K562 (cell line): ENCODE measurements around the gene ZBTB20. TPM values are rescaled to one million over a fixed set of nuclear protein-coding genes. Genes with fewer than 3 reads are reported as not detected.

Experiments
- ATAC-seq: fragments of 200-7000 bp; cut with Tn5 transposase; 3 replicates; pipeline ENCODE4 v1.9.1; 2020; ENCODE audit warnings: moderate library complexity
- BruUV-seq: library from RNA; stranded (reverse); fragments of 400-500 nt; replicated peaks from 2 replicates; lab custom pipeline; 2021; lab: Mats Ljungman, UMichigan
- CTCF ChIA-PET: fragments of 300-600 bp; formaldehyde crosslinking; extraction: SDS; loops from one replicate; lab custom pipeline; 2021; ENCODE audit warnings: low intra/inter-chr PET ratio; lab: Yijun Ruan, JAX
- POLR2A ChIA-PET: fragments of 300-600, 350-650 bp; sonication (Branson Sonifier 250); formaldehyde crosslinking; extraction: SDS; loops from one replicate; lab custom pipeline; 2021; ENCODE audit warnings: antibody characterized with exemption, inconsistent platforms; lab: Yijun Ruan, JAX
- DNase-seq, 4 experiments: peaks; one replicate each; pipeline versions ENCODE4 v3.0.0 to v3.0.0-alpha.2; 2011 to 2018; ENCODE audit warnings: low spot score in 3 of 4, mixed read lengths in 3 of 4; ENCODE audit errors: extremely low read depth in 1 of 4
- FAIRE-seq: peaks from 2 replicates; lab custom pipeline; 2011; peaks lifted over from hg19 to GRCh38; lab: Jason Lieb, UNC
- H2AFZ ChIP-seq: 2 replicates; pipeline ENCODE4 v1.6.0; 2011; ENCODE audit warnings: low read depth, low read length, control low read depth, inconsistent platforms
- H3K27ac ChIP-seq: fragments of 200-600 bp; 3 replicates; pipeline ENCODE4 v1.8.0; 2011; ENCODE audit warnings: low read depth, mild to moderate bottlenecking, control low read depth, inconsistent platforms, low read length, moderate library complexity, mixed read lengths; ENCODE audit errors: extremely low read depth
- H3K27me3 ChIP-seq, 2 experiments: fragments of 300-600 bp in 1 of 2; 2 replicates in 1 of 2; 3 replicates in 1 of 2; pipeline versions ENCODE4 v1.6.0 to v1.8.0; 2011; ENCODE audit warnings: inconsistent platforms in 2 of 2, low read length in 2 of 2, mild to moderate bottlenecking in 1 of 2, mixed read lengths in 1 of 2, moderate library complexity in 1 of 2; ENCODE audit not compliant: control insufficient read depth in 2 of 2, insufficient read depth in 2 of 2
- H3K36me3 ChIP-seq: fragments of 300-600 bp; 3 replicates; pipeline ENCODE4 v1.8.0; 2011; ENCODE audit warnings: mild to moderate bottlenecking, low read length, inconsistent platforms; ENCODE audit not compliant: control insufficient read depth, insufficient read depth
- H3K4me1 ChIP-seq, 2 experiments: fragments of 200-600 bp in 1 of 2; replicated peaks in 1 of 2; 2 replicates in 1 of 2; 3 replicates in 1 of 2; pipeline versions ENCODE4 v1.5.1 to v1.8.0; 2011; ENCODE audit warnings: inconsistent platforms in 2 of 2, low read length in 2 of 2, mild to moderate bottlenecking in 1 of 2, mixed read lengths in 1 of 2, moderate library complexity in 1 of 2; ENCODE audit not compliant: control insufficient read depth in 2 of 2, insufficient read depth in 2 of 2
- H3K4me2 ChIP-seq: 2 replicates; pipeline ENCODE4 v1.6.1; 2011; ENCODE audit warnings: low read length, control low read depth, inconsistent platforms, mixed read lengths; ENCODE audit not compliant: insufficient read depth
- H3K4me3 ChIP-seq: fragments of 200-600 bp; sonication (generic), shearing (Covaris generic); 2 replicates; pipeline ENCODE4 v1.5.1; 2016; ENCODE audit warnings: control low read depth, inconsistent platforms
- H3K79me2 ChIP-seq: fragments of 200-600 bp; 3 replicates; pipeline ENCODE4 v1.8.0; 2011; ENCODE audit warnings: low read length, inconsistent platforms; ENCODE audit not compliant: control insufficient read depth, insufficient read depth
- H3K9ac ChIP-seq, 2 experiments: 2 replicates each; pipeline versions ENCODE4 v1.6.0 to v1.6.1; 2011; ENCODE audit warnings: low read depth in 2 of 2, low read length in 2 of 2, control low read depth in 1 of 2, inconsistent platforms in 1 of 2, mild to moderate bottlenecking in 1 of 2, mixed read lengths in 1 of 2; ENCODE audit not compliant: insufficient read depth in 1 of 2
- H3K9me1 ChIP-seq: one replicate; pipeline ENCODE4 v1.6.0; 2011; ENCODE audit warnings: inconsistent platforms, mild to moderate bottlenecking, low read length, moderate library complexity; ENCODE audit not compliant: control insufficient read depth, insufficient read depth
- H3K9me3 ChIP-seq: replicated peaks from 2 replicates; pipeline ENCODE4 v1.5.1; 2011; ENCODE audit warnings: low read depth, low read length, inconsistent platforms; ENCODE audit not compliant: control insufficient read depth, insufficient read depth
- H4K20me1 ChIP-seq: replicated peaks from 2 replicates; pipeline ENCODE4 v1.6.1; 2011; ENCODE audit warnings: low read length, inconsistent platforms, mixed read lengths; ENCODE audit not compliant: control insufficient read depth, insufficient read depth
- BRCA1 ChIP-seq, 2 experiments: fragments of 450-650 bp in 1 of 2; sonication (generic) in 1 of 2; formaldehyde crosslinking in 1 of 2; IDR thresholded peaks; 2 replicates each; pipeline versions ENCODE4 v1.5.0 to v1.6.1; 2017 to 2020; ENCODE audit warnings: mild to moderate bottlenecking in 1 of 2, missing genetic modification reagents in 1 of 2
- BRF1 ChIP-seq: IDR thresholded peaks from 3 replicates; pipeline ENCODE4 v1.6.1; 2011; ENCODE audit warnings: borderline replicate concordance, mild to moderate bottlenecking; ENCODE audit not compliant: insufficient read length; ENCODE audit errors: extremely low read depth
- COPS2 ChIP-seq: fragments of 450-650 bp; conservative IDR thresholded peaks from 2 replicates; pipeline ENCODE4 v1.6.1; 2016; ENCODE audit warnings: mild to moderate bottlenecking, moderate library complexity
- JUNB ChIP-seq: fragments of 450-650 bp; formaldehyde crosslinking; conservative IDR thresholded peaks from 2 replicates; pipeline ENCODE4 v1.4.0; 2020; ENCODE audit warnings: mild to moderate bottlenecking
- PHF8 ChIP-seq: fragments of 200-600 bp; sonication (generic); IDR thresholded peaks from 2 replicates; pipeline ENCODE4 v1.6.1; 2012; ENCODE audit warnings: mixed run types, mild to moderate bottlenecking, inconsistent platforms, low read length, moderate library complexity, borderline replicate concordance
- RBM17 ChIP-seq: fragments of 200-400 bp; formaldehyde crosslinking; IDR thresholded peaks from 2 replicates; pipeline ENCODE4 v1.6.1; 2017; ENCODE audit warnings: low read depth, mild to moderate bottlenecking, low read length, borderline replicate concordance
- SOX6 ChIP-seq: fragments of 450-650 bp; IDR thresholded peaks from 2 replicates; pipeline ENCODE4 v1.6.1; 2014; ENCODE audit warnings: mild to moderate bottlenecking
- U2AF1 ChIP-seq: fragments of 200-400 bp; formaldehyde crosslinking; optimal IDR thresholded peaks from 2 replicates; pipeline ENCODE3; 2017; ENCODE audit warnings: mild to moderate bottlenecking, low read depth, low read length, moderate library complexity
- ZNF146 ChIP-seq: IDR thresholded peaks from one replicate; pipeline ENCODE4 v1.6.1; 2018; ENCODE audit warnings: missing compliant biosample characterization; ENCODE audit not compliant: unreplicated experiment
- ZNF79 ChIP-seq: fragments of 250-450 bp; sonication (Bioruptor Pico); IDR thresholded peaks from 2 replicates; pipeline ENCODE4 v1.4.0; 2020; ENCODE audit warnings: low read depth, mild to moderate bottlenecking, moderate library complexity
- WGBS: fragments of 100-300 bp; shearing (Covaris generic); methylation state at CpG from one replicate; pipeline ENCODE4 v1.1.6; 2016; ENCODE audit warnings: low coverage, mixed read lengths; ENCODE audit not compliant: insufficient coverage; ENCODE audit errors: missing lambda C conversion rate; 5-methylcytosine and 5-hydroxymethylcytosine counted together
- in situ Hi-C: fragments of 300-500 bp; cut with MboI; formaldehyde crosslinking; loops from 4 replicates; pipeline ENCODE4 v1.15.0; 2018; ENCODE audit warnings: inconsistent platforms, mixed read lengths
- intact Hi-C: fragments of 100-400 bp; cut with micrococcal nuclease; formaldehyde crosslinking; loops from 2 replicates; pipeline ENCODE4 v1.14.2; 2022
- polyA plus RNA-seq, 8 experiments: library from polyadenylated mRNA; depleted of rRNA in 4 of 8; stranded (reverse) in 5 of 8; unstranded in 3 of 8; fragments of >200 nt; fragmentation: Nextera tagmentation in 2 of 8; fragmentation: Illumina TruSeq in 1 of 8; extraction: Ambion mirVana in 2 of 8; extraction: Trizol in 1 of 8; gene quantifications; 2 replicates each; pipeline versions ENCODE4 v1.2.1 to v1.2.3, GENCODE V29; 2011 to 2014; ENCODE audit warnings: inconsistent platforms in 1 of 8, missing spikeins in 1 of 8
- total RNA-seq, 7 experiments: library from RNA; depleted of rRNA in 6 of 7; stranded (reverse); fragments of >200 nt in 6 of 7; fragmentation: Illumina TruSeq in 2 of 7; extraction: Trizol in 2 of 7; gene quantifications; 2 replicates each; pipeline versions ENCODE4 v1.2.1 to v1.2.3, GENCODE V29; 2011 to 2021; ENCODE audit warnings: low replicate concordance in 1 of 7
- TF ChIP-seq, protein P1 (sequence below): fragments of 450-650 bp; IDR thresholded peaks from 2 replicates; pipeline ENCODE4 v1.6.1; 2017; ENCODE audit warnings: antibody characterized with exemption, mild to moderate bottlenecking
- TF ChIP-seq, protein P2 (sequence below): fragments of 250-450 bp; sonication (Bioruptor Pico); IDR thresholded peaks from 2 replicates; pipeline ENCODE4 v1.8.0; 2022; ENCODE audit warnings: moderate library complexity, mild to moderate bottlenecking, inconsistent platforms
- TF ChIP-seq, protein P3 (sequence below): fragments of 250-450 bp; sonication (Bioruptor Pico); IDR thresholded peaks from 2 replicates; pipeline ENCODE4 v1.4.0; 2020; ENCODE audit warnings: mild to moderate bottlenecking

ZBTB20 gene
- total and polyA plus RNA-seq, 9 of the 15 experiments (the other 6 are each of a cell fraction or from before 2014, with no cell fraction given): 0.17 to 1.7 (median 0.45) TPM

DNA sequence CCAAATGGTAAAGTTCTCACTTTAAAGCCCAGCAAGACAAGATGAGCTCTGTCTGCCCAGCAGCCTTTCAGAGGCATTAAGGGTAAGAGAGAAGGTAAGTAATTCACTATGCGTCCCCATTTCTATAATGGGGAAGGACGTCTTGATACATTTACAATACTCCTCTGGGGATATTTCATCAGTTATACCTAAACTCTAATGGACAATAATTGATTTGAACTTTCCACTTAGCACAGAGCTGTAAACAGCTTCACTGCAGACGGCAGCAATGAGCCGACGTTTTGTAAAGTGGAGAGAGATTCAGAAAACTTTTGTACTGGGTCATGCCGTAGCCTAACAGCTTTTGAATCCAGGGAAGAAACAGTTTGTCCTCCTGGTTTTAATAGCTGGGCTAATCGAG, 725.9 kb downstream of the ZBTB20 start (continued):
- TF ChIP-seq, protein P1, sequence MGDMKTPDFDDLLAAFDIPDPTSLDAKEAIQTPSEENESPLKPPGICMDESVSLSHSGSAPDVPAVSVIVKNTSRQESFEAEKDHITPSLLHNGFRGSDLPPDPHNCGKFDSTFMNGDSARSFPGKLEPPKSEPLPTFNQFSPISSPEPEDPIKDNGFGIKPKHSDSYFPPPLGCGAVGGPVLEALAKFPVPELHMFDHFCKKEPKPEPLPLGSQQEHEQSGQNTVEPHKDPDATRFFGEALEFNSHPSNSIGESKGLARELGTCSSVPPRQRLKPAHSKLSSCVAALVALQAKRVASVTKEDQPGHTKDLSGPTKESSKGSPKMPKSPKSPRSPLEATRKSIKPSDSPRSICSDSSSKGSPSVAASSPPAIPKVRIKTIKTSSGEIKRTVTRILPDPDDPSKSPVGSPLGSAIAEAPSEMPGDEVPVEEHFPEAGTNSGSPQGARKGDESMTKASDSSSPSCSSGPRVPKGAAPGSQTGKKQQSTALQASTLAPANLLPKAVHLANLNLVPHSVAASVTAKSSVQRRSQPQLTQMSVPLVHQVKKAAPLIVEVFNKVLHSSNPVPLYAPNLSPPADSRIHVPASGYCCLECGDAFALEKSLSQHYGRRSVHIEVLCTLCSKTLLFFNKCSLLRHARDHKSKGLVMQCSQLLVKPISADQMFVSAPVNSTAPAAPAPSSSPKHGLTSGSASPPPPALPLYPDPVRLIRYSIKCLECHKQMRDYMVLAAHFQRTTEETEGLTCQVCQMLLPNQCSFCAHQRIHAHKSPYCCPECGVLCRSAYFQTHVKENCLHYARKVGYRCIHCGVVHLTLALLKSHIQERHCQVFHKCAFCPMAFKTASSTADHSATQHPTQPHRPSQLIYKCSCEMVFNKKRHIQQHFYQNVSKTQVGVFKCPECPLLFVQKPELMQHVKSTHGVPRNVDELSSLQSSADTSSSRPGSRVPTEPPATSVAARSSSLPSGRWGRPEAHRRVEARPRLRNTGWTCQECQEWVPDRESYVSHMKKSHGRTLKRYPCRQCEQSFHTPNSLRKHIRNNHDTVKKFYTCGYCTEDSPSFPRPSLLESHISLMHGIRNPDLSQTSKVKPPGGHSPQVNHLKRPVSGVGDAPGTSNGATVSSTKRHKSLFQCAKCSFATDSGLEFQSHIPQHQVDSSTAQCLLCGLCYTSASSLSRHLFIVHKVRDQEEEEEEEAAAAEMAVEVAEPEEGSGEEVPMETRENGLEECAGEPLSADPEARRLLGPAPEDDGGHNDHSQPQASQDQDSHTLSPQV: no peak
- TF ChIP-seq BRCA1 (IDR thresholded peaks at IDR 0.05) (no peak), BRCA1 (CRISPR knock-in tag; IDR thresholded peaks at IDR 0.05) (no peak), BRF1 (no peak)

DNA sequence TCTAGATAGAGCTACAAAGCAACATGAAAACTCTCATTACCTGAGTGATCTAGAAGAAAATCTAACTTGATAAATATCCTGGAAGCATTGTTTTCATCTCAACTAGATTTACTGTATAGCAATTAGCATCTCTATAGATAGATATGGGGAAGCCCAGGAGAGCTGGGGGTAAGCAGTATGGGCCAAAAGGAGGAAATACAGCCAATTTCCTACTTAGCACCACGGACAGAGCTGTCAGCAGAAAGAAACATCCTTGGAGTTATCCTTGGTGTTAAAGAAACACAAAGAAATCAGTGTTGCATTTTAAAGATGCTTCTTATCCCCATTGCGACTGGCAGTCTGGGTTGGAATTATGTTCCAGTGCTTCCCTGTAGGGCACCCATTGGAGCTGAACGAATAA, 727.0 kb downstream of the ZBTB20 start:
- H3K9me3 ChIP-seq: no peaks in the 10 kb centered on the region
- H3K79me2 ChIP-seq: no peaks in the 10 kb centered on the region
- ATAC-seq: no peak
- H2AFZ ChIP-seq: no peak overlapping the region
- no peaks in the 10 kb centered on the region for H3K36me3 ChIP-seq
- intact Hi-C loops: no loop called here
- H3K9ac ChIP-seq: no peak overlapping the region
- H3K4me3 ChIP-seq: no peak overlapping the region
- in situ Hi-C loops: no loop called here
- ChIA-PET CTCF (no interaction called here), POLR2A (no interaction called here)
- H4K20me1 ChIP-seq: no peaks in the 10 kb centered on the region
- DNase-seq: no peak
- no peak overlapping the region for H3K27ac ChIP-seq
- H3K4me1 ChIP-seq: no peaks in the 10 kb centered on the region
- no peaks in the 10 kb centered on the region for H3K27me3 ChIP-seq
- WGBS: 0% methylated on average over 3 of the region's 3 CpGs
- no peak overlapping the region for H3K4me2 ChIP-seq
- BruUV-seq: no TSS peak
- no peak for FAIRE-seq
- H3K9me1 ChIP-seq: no peaks in the 10 kb centered on the region
- TF ChIP-seq SOX6: no peak
- no peak for TF ChIP-seq JUNB (CRISPR knock-in tag)
- TF ChIP-seq ZNF79: no peak
- TF ChIP-seq, protein P2, sequence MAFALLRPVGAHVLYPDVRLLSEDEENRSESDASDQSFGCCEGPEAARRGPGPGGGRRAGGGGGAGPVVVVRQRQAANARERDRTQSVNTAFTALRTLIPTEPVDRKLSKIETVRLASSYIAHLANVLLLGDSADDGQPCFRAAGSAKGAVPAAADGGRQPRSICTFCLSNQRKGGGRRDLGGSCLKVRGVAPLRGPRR: no peak
- no peak for TF ChIP-seq PHF8
- no peak for TF ChIP-seq RBM17
- TF ChIP-seq COPS2: no peak
- TF ChIP-seq, protein P3, sequence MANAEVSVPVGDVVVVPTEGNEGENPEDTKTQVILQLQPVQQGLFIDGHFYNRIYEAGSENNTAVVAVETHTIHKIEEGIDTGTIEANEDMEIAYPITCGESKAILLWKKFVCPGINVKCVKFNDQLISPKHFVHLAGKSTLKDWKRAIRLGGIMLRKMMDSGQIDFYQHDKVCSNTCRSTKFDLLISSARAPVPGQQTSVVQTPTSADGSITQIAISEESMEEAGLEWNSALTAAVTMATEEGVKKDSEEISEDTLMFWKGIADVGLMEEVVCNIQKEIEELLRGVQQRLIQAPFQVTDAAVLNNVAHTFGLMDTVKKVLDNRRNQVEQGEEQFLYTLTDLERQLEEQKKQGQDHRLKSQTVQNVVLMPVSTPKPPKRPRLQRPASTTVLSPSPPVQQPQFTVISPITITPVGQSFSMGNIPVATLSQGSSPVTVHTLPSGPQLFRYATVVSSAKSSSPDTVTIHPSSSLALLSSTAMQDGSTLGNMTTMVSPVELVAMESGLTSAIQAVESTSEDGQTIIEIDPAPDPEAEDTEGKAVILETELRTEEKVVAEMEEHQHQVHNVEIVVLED (CRISPR knock-in tag): no peak
- TF ChIP-seq U2AF1: no peak
- no peak for TF ChIP-seq ZNF146
